WTC11 (cell line): Measurements from ENCODE around the gene PLBD2. TPM values are rescaled to one million over a fixed set of nuclear protein-coding genes. Genes with fewer than 3 reads are reported as not detected.

Experiments
- ATAC-seq: fragments of 200-7000 bp; cut with Tn5 transposase; 2 replicates; pipeline ENCODE4 v1.10.0; 2021; ENCODE audit warnings: mild to moderate bottlenecking, moderate library complexity
- CTCF ChIA-PET: fragments of 300-600 bp; sonication (Branson Sonifier 250); formaldehyde crosslinking; loops from one replicate; lab custom pipeline; 2021; ENCODE audit warnings: antibody characterized with exemption; lab: Charles Lee
- POLR2A ChIA-PET: fragments of 350-600 bp; sonication (Branson Sonifier 250); formaldehyde crosslinking; loops from one replicate; lab custom pipeline; 2021; ENCODE audit warnings: antibody characterized with exemption; lab: Charles Lee
- DNase-seq: peaks from one replicate; pipeline ENCODE4 v3.0.0; 2021; ENCODE audit warnings: low spot score
- H3K27ac Mint-ChIP-seq: 2 replicates; pipeline ENCODE4 v1.8.0; 2021; ENCODE audit warnings: mixed read lengths
- H3K27me3 Mint-ChIP-seq: 2 replicates; pipeline ENCODE4 v1.8.0; 2021; ENCODE audit warnings: low read depth, mild to moderate bottlenecking, moderate library complexity, mixed read lengths
- H3K36me3 Mint-ChIP-seq: 2 replicates; pipeline ENCODE4 v1.8.0; 2021; ENCODE audit warnings: mixed read lengths
- H3K4me1 Mint-ChIP-seq: 2 replicates; pipeline ENCODE4 v1.8.0; 2022; ENCODE audit warnings: mixed read lengths
- H3K4me3 Mint-ChIP-seq: 2 replicates; pipeline ENCODE4 v1.8.0; 2021; ENCODE audit warnings: mild to moderate bottlenecking, moderate library complexity, mixed read lengths
- H3K9me3 Mint-ChIP-seq: 2 replicates; pipeline ENCODE4 v1.8.0; 2021; ENCODE audit warnings: mixed read lengths
- CREB1 ChIP-seq: sonication (generic); formaldehyde crosslinking; IDR thresholded peaks from 2 replicates; pipeline ENCODE4 v1.8.0; 2023; ENCODE audit warnings: mild to moderate bottlenecking, missing genetic modification reagents
- EMX1 ChIP-seq: fragments of 250-450 bp; sonication (Bioruptor Pico); IDR thresholded peaks from 2 replicates; pipeline ENCODE4 v1.8.0; 2021; ENCODE audit warnings: mild to moderate bottlenecking
- ETV6 ChIP-seq: sonication (generic); formaldehyde crosslinking; IDR thresholded peaks from 2 replicates; pipeline ENCODE4 v1.8.1; 2022; ENCODE audit warnings: mild to moderate bottlenecking, missing genetic modification reagents
- FOXK1 ChIP-seq: sonication (generic); formaldehyde crosslinking; IDR thresholded peaks from 2 replicates; pipeline ENCODE4 v1.8.0; 2022; ENCODE audit warnings: mild to moderate bottlenecking, moderate library complexity, missing genetic modification reagents
- FOXP1 ChIP-seq: sonication (generic); formaldehyde crosslinking; IDR thresholded peaks from 2 replicates; pipeline ENCODE4 v1.8.0; 2022; ENCODE audit warnings: missing genetic modification reagents, mild to moderate bottlenecking, moderate library complexity, borderline replicate concordance
- IRF2 ChIP-seq: sonication (generic); formaldehyde crosslinking; IDR thresholded peaks from 2 replicates; pipeline ENCODE4 v1.8.0; 2022; ENCODE audit warnings: low read depth, missing genetic modification reagents, borderline replicate concordance
- KAT7 ChIP-seq: sonication (generic); formaldehyde crosslinking; IDR thresholded peaks from 2 replicates; pipeline ENCODE4 v1.8.1; 2023; ENCODE audit warnings: missing genetic modification reagents, mild to moderate bottlenecking, borderline replicate concordance
- NFATC4 ChIP-seq: fragments of 250-450 bp; sonication (Bioruptor Pico); IDR thresholded peaks from 2 replicates; pipeline ENCODE4 v1.9.0; 2021; ENCODE audit warnings: mild to moderate bottlenecking
- NR3C1 ChIP-seq: sonication (generic); formaldehyde crosslinking; conservative IDR thresholded peaks from 2 replicates; pipeline ENCODE4 v1.8.1; 2023; ENCODE audit warnings: low read depth, mild to moderate bottlenecking, missing genetic modification reagents
- PRRX2 ChIP-seq: fragments of 250-450 bp; sonication (Bioruptor Pico); IDR thresholded peaks from 2 replicates; pipeline ENCODE4 v1.8.0; 2021; ENCODE audit warnings: mild to moderate bottlenecking
- SMAD3 ChIP-seq: sonication (generic); formaldehyde crosslinking; IDR thresholded peaks from 2 replicates; pipeline ENCODE4 v1.8.0; 2022; ENCODE audit warnings: missing genetic modification reagents, mild to moderate bottlenecking, borderline replicate concordance
- SP1 ChIP-seq: sonication (generic); formaldehyde crosslinking; conservative IDR thresholded peaks from 2 replicates; pipeline ENCODE4 v1.8.1; 2022; ENCODE audit warnings: missing genetic modification reagents
- TEAD4 ChIP-seq: sonication (generic); formaldehyde crosslinking; IDR thresholded peaks from 2 replicates; pipeline ENCODE4 v1.8.0; 2022; ENCODE audit warnings: mild to moderate bottlenecking, missing genetic modification reagents
- TP53 ChIP-seq: sonication (generic); formaldehyde crosslinking; IDR thresholded peaks from 2 replicates; pipeline ENCODE4 v1.8.1; 2023; ENCODE audit warnings: mild to moderate bottlenecking, missing genetic modification reagents
- ZBTB21 ChIP-seq: sonication (generic); formaldehyde crosslinking; IDR thresholded peaks from 2 replicates; pipeline ENCODE4 v1.8.1; 2023; ENCODE audit warnings: mild to moderate bottlenecking, missing genetic modification reagents, borderline replicate concordance
- ZNF219 ChIP-seq: sonication (generic); formaldehyde crosslinking; IDR thresholded peaks from 2 replicates; pipeline ENCODE4 v1.8.0; 2023; ENCODE audit warnings: missing genetic modification reagents, mild to moderate bottlenecking, borderline replicate concordance
- total RNA-seq: library from RNA; stranded (reverse); gene quantifications from 3 replicates; pipeline ENCODE4 v1.2.3, GENCODE V29; 2021
- TF ChIP-seq, protein P1 (sequence below): sonication (generic); formaldehyde crosslinking; IDR thresholded peaks from 2 replicates; pipeline ENCODE4 v1.8.0; 2022; ENCODE audit warnings: mild to moderate bottlenecking, missing genetic modification reagents
- TF ChIP-seq, protein P2 (sequence below): fragments of 250-450 bp; sonication (Bioruptor Pico); IDR thresholded peaks from 2 replicates; pipeline ENCODE4 v1.9.0; 2021; ENCODE audit warnings: mild to moderate bottlenecking
- TF ChIP-seq, protein P3 (sequence below): sonication (generic); formaldehyde crosslinking; IDR thresholded peaks from 2 replicates; pipeline ENCODE4 v1.8.1; 2022; ENCODE audit warnings: missing genetic modification reagents, borderline replicate concordance
- TF ChIP-seq, protein P4 (sequence below): sonication (generic); formaldehyde crosslinking; IDR thresholded peaks from 2 replicates; pipeline ENCODE4 v1.8.1; 2023; ENCODE audit warnings: mild to moderate bottlenecking, missing genetic modification reagents, borderline replicate concordance
- TF ChIP-seq, protein P5 (sequence below): sonication (generic); formaldehyde crosslinking; IDR thresholded peaks from 2 replicates; pipeline ENCODE4 v1.8.0; 2023; ENCODE audit warnings: missing genetic modification reagents
- TF ChIP-seq, protein P6 (sequence below): sonication (generic); formaldehyde crosslinking; conservative IDR thresholded peaks from 2 replicates; pipeline ENCODE4 v1.8.1; 2022; ENCODE audit warnings: mild to moderate bottlenecking, missing genetic modification reagents
- TF ChIP-seq, protein P7 (sequence below): sonication (generic); formaldehyde crosslinking; IDR thresholded peaks from 2 replicates; pipeline ENCODE4 v1.8.0; 2022; ENCODE audit warnings: mild to moderate bottlenecking, missing genetic modification reagents

Gene PLBD2
- total RNA-seq, 1 experiment from 2014 or later, result 34.8 TPM

DNA sequence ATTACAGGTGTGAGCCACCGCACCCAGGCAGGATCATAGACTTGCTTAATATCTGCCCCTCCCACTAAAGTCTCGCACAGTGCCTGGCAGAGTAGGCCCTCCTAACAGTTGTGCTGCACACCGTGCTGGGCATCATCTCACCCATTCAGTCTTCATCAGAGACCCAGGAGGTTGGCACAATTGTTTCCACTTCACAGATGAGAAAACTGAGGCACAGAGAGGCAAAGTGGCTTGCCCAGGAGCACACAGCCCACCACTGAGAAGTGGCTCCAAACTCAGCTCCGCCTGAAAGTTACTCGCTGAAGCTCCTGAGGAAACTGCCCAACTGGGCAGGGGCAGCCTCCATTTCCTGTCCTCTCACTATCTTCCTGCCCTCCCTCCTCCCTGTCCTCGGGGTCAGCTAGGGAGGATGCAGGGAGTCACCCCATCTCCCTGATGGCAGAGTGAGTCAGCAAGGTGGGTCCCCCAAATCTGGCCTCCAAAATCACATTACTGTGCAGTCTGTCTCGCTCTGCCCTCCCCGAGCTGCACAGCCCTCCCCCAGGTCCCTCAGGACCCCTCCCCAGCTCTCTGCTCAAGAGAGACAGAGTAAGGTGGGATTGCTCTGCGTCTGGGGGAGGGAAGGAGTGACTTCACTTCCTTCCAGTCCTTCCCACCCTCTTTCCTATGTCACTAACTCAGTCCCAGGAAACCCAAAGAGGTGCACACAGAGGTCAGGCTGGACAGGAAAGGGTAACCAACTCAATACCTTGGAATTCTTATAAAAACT is 29.2 kb upstream of the PLBD2 start:
- no peak for TF ChIP-seq CREB1
- TF ChIP-seq ETV6 (CRISPR knock-in tag), result no peak
- TF ChIP-seq ZBTB21 (CRISPR knock-in tag), result no peak
- TF ChIP-seq, protein P1, sequence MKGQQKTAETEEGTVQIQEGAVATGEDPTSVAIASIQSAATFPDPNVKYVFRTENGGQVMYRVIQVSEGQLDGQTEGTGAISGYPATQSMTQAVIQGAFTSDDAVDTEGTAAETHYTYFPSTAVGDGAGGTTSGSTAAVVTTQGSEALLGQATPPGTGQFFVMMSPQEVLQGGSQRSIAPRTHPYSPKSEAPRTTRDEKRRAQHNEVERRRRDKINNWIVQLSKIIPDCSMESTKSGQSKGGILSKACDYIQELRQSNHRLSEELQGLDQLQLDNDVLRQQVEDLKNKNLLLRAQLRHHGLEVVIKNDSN, result no peak
- TF ChIP-seq, protein P2, sequence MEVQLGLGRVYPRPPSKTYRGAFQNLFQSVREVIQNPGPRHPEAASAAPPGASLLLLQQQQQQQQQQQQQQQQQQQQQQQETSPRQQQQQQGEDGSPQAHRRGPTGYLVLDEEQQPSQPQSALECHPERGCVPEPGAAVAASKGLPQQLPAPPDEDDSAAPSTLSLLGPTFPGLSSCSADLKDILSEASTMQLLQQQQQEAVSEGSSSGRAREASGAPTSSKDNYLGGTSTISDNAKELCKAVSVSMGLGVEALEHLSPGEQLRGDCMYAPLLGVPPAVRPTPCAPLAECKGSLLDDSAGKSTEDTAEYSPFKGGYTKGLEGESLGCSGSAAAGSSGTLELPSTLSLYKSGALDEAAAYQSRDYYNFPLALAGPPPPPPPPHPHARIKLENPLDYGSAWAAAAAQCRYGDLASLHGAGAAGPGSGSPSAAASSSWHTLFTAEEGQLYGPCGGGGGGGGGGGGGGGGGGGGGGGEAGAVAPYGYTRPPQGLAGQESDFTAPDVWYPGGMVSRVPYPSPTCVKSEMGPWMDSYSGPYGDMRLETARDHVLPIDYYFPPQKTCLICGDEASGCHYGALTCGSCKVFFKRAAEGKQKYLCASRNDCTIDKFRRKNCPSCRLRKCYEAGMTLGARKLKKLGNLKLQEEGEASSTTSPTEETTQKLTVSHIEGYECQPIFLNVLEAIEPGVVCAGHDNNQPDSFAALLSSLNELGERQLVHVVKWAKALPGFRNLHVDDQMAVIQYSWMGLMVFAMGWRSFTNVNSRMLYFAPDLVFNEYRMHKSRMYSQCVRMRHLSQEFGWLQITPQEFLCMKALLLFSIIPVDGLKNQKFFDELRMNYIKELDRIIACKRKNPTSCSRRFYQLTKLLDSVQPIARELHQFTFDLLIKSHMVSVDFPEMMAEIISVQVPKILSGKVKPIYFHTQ (CRISPR knock-in tag), result no peak
- TF ChIP-seq NFATC4, result no peak
- no peak for TF ChIP-seq TP53
- TF ChIP-seq KAT7 (CRISPR knock-in tag), result no peak
- TF ChIP-seq, protein P3, sequence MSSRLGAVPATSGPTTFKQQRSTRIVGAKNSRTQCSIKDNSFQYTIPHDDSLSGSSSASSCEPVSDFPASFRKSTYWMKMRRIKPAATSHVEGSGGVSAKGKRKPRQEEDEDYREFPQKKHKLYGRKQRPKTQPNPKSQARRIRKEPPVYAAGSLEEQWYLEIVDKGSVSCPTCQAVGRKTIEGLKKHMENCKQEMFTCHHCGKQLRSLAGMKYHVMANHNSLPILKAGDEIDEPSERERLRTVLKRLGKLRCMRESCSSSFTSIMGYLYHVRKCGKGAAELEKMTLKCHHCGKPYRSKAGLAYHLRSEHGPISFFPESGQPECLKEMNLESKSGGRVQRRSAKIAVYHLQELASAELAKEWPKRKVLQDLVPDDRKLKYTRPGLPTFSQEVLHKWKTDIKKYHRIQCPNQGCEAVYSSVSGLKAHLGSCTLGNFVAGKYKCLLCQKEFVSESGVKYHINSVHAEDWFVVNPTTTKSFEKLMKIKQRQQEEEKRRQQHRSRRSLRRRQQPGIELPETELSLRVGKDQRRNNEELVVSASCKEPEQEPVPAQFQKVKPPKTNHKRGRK (CRISPR knock-in tag), result no peak
- TF ChIP-seq NR3C1 (CRISPR knock-in tag), result no peak
- TF ChIP-seq SP1, result no peak
- Mint-ChIP-seq H3K9me3 (no peaks in the 10 kb centered on the region), H3K4me1 (peaks cover 8% of the 10 kb centered on the region; the same call in 1 of the 2 replicates), H3K27ac (no peak overlapping the region), H3K27me3 (peaks cover 8% of the 10 kb centered on the region), H3K4me3 (no peak overlapping the region), H3K36me3 (peaks cover 15% of the 10 kb centered on the region)
- ChIA-PET CTCF (interaction anchor here (1.2 kb wide), 1 partner anchor 132 kb away, joined by 3 read pairs; no protein-coding TSS in a partner anchor), POLR2A (interaction anchor here (0.6 kb wide), 1 partner anchor 250 kb away, joined by 8 read pairs; no protein-coding TSS in a partner anchor)
- ATAC-seq (no peak), DNase-seq (no peak)

DNA sequence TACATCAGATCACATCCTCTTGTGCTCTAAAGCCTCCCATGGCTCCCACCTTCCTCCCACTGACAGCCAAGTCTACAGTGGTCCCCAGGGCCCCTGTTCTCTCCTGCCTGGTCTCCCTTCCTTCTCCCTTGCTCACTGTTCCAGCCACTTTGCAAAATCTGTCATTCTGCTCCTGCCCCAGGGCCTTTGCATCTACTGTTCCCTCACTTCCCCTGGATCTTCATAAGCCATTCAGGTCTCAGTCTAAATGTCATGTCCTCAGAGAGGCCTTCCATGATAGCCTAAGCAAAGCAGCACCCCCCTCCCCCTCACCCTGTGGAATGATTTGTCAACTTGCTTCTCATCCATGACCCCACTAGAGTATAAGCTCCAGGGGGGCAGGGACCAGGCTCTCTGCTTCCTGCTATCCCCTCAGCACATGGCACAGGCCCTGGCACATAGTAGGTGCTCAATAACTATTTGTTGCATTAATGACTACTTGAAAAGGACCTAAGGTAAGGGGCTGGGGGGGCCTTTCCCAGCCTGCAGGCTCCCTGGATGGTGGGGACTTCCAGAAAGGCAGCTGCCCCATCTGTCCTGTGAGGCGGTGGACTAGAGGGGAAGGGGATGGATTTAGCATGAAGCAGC is 28.5 kb upstream of the PLBD2 start:
- ChIA-PET POLR2A (no interaction called here), CTCF (no interaction called here)
- no peak overlapping the region for H3K4me3 Mint-ChIP-seq
- H3K27ac Mint-ChIP-seq, result no peak overlapping the region
- peaks cover 13% of the 10 kb centered on the region for H3K4me1 Mint-ChIP-seq
- DNase-seq (no peak), ATAC-seq (no peak)
- no peaks in the 10 kb centered on the region for H3K9me3 Mint-ChIP-seq
- peaks cover 15% of the 10 kb centered on the region for H3K27me3 Mint-ChIP-seq
- peaks cover 15% of the 10 kb centered on the region for H3K36me3 Mint-ChIP-seq
- TF ChIP-seq EMX1 (CRISPR knock-in tag) (no peak), KAT7 (CRISPR knock-in tag) (no peak), TEAD4 (no peak), ZNF219 (CRISPR knock-in tag) (no peak), PRRX2 (no peak), SMAD3 (CRISPR knock-in tag) (no peak), IRF2 (CRISPR knock-in tag) (no peak), FOXP1 (no peak), FOXK1 (no peak), ZBTB21 (CRISPR knock-in tag) (no peak)
- TF ChIP-seq, protein P4, sequence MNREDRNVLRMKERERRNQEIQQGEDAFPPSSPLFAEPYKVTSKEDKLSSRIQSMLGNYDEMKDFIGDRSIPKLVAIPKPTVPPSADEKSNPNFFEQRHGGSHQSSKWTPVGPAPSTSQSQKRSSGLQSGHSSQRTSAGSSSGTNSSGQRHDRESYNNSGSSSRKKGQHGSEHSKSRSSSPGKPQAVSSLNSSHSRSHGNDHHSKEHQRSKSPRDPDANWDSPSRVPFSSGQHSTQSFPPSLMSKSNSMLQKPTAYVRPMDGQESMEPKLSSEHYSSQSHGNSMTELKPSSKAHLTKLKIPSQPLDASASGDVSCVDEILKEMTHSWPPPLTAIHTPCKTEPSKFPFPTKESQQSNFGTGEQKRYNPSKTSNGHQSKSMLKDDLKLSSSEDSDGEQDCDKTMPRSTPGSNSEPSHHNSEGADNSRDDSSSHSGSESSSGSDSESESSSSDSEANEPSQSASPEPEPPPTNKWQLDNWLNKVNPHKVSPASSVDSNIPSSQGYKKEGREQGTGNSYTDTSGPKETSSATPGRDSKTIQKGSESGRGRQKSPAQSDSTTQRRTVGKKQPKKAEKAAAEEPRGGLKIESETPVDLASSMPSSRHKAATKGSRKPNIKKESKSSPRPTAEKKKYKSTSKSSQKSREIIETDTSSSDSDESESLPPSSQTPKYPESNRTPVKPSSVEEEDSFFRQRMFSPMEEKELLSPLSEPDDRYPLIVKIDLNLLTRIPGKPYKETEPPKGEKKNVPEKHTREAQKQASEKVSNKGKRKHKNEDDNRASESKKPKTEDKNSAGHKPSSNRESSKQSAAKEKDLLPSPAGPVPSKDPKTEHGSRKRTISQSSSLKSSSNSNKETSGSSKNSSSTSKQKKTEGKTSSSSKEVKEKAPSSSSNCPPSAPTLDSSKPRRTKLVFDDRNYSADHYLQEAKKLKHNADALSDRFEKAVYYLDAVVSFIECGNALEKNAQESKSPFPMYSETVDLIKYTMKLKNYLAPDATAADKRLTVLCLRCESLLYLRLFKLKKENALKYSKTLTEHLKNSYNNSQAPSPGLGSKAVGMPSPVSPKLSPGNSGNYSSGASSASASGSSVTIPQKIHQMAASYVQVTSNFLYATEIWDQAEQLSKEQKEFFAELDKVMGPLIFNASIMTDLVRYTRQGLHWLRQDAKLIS (CRISPR knock-in tag), result no peak
- TF ChIP-seq, protein P5, sequence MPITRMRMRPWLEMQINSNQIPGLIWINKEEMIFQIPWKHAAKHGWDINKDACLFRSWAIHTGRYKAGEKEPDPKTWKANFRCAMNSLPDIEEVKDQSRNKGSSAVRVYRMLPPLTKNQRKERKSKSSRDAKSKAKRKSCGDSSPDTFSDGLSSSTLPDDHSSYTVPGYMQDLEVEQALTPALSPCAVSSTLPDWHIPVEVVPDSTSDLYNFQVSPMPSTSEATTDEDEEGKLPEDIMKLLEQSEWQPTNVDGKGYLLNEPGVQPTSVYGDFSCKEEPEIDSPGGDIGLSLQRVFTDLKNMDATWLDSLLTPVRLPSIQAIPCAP (CRISPR knock-in tag), result no peak
- TF ChIP-seq, protein P6, sequence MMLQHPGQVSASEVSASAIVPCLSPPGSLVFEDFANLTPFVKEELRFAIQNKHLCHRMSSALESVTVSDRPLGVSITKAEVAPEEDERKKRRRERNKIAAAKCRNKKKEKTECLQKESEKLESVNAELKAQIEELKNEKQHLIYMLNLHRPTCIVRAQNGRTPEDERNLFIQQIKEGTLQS (CRISPR knock-in tag), result no peak
- TF ChIP-seq, protein P7, sequence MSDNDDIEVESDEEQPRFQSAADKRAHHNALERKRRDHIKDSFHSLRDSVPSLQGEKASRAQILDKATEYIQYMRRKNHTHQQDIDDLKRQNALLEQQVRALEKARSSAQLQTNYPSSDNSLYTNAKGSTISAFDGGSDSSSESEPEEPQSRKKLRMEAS (CRISPR knock-in tag), result no peak
